HepG2 (cell line): Measurements from ENCODE around the gene DNAJB2. TPM values are rescaled to one million over a fixed set of nuclear protein-coding genes. Genes with fewer than 3 reads are reported as not detected.

ENCODE experiments used
- AKAP8 ChIP-seq: sonication (generic); formaldehyde crosslinking; IDR thresholded peaks from 2 replicates; pipeline ENCODE4 v1.5.1; 2020; ENCODE audit warnings: mild to moderate bottlenecking, missing genetic modification reagents
- ATF7 ChIP-seq, 2 experiments: fragments of 450-650 bp in 1 of 2; sonication (generic) in 1 of 2; formaldehyde crosslinking in 1 of 2; IDR thresholded peaks; 2 replicates each; pipeline versions ENCODE4 v1.4.0 to v1.6.1; 2016 to 2020; ENCODE audit warnings: antibody characterized with exemption in 1 of 2, mild to moderate bottlenecking in 1 of 2, missing genetic modification reagents in 1 of 2
- EP300 ChIP-seq, 3 experiments: sonication (generic) in 1 of 3; formaldehyde crosslinking in 1 of 3; IDR thresholded peaks; 2 replicates each; pipeline versions ENCODE4 v1.5.1 to v1.6.1; 2011 to 2020; ENCODE audit warnings: low read depth in 2 of 3, low read length in 2 of 3, borderline replicate concordance in 1 of 3, improper control_type of control experiment in 1 of 3, mild to moderate bottlenecking in 1 of 3, missing genetic modification reagents in 1 of 3, moderate library complexity in 1 of 3
- HOXA5 ChIP-seq: sonication (generic); formaldehyde crosslinking; IDR thresholded peaks from 2 replicates; pipeline ENCODE4 v1.4.0; 2020; ENCODE audit warnings: missing genetic modification reagents
- HOXD1 ChIP-seq: sonication (generic); formaldehyde crosslinking; IDR thresholded peaks from 2 replicates; pipeline ENCODE4 v1.5.0; 2020; ENCODE audit warnings: missing genetic modification reagents
- JUND ChIP-seq: sonication (generic); formaldehyde crosslinking; IDR thresholded peaks from 2 replicates; pipeline ENCODE4 v1.8.0; 2022; ENCODE audit warnings: mild to moderate bottlenecking, missing genetic modification reagents
- NFIC ChIP-seq: IDR thresholded peaks from 2 replicates; pipeline ENCODE4 v1.6.1; 2012; ENCODE audit warnings: mild to moderate bottlenecking, low read length, inconsistent platforms
- NR2F1 ChIP-seq, 2 experiments: fragments of 450-650 bp in 1 of 2; formaldehyde crosslinking in 1 of 2; IDR thresholded peaks; 2 replicates each; pipeline versions ENCODE4 v1.5.0 to v1.6.1; 2016 to 2020; ENCODE audit warnings: mild to moderate bottlenecking in 1 of 2, missing compliant biosample characterization in 1 of 2, missing genetic modification reagents in 1 of 2, moderate library complexity in 1 of 2
- PCBP1 ChIP-seq: fragments of 200-400 bp; formaldehyde crosslinking; IDR thresholded peaks from 2 replicates; pipeline ENCODE4 v1.6.1; 2017; ENCODE audit warnings: mild to moderate bottlenecking, low read depth, low read length, borderline replicate concordance
- RFX1 ChIP-seq: fragments of 450-650 bp; IDR thresholded peaks from 2 replicates; pipeline ENCODE4 v1.6.1; 2017
- SRSF4 ChIP-seq: fragments of 200-400 bp; formaldehyde crosslinking; IDR thresholded peaks from one replicate; pipeline ENCODE4 v1.6.1; 2018; ENCODE audit warnings: mild to moderate bottlenecking, low read depth, low read length, moderate library complexity; ENCODE audit not compliant: poor library complexity, severe bottlenecking
- YEATS2 ChIP-seq: sonication (generic); formaldehyde crosslinking; IDR thresholded peaks from 2 replicates; pipeline ENCODE4 v1.4.0; 2020; ENCODE audit warnings: missing genetic modification reagents, borderline replicate concordance
- ZNF207 ChIP-seq: fragments of 450-650 bp; IDR thresholded peaks from 2 replicates; pipeline ENCODE4 v1.6.1; 2016; ENCODE audit warnings: antibody characterized with exemption, borderline replicate concordance
- ZNF251 ChIP-seq: sonication (generic); formaldehyde crosslinking; IDR thresholded peaks from 2 replicates; pipeline ENCODE4 v1.9.0; 2021; ENCODE audit warnings: mild to moderate bottlenecking, missing genetic modification reagents
- ZNF260 ChIP-seq: sonication (generic); formaldehyde crosslinking; IDR thresholded peaks from 2 replicates; pipeline ENCODE4 v1.4.0; 2020; ENCODE audit warnings: missing genetic modification reagents, low read depth, mild to moderate bottlenecking, borderline replicate concordance
- ZNF367 ChIP-seq: sonication (generic); formaldehyde crosslinking; IDR thresholded peaks from 2 replicates; pipeline ENCODE4 v1.4.0; 2020; ENCODE audit warnings: missing genetic modification reagents, borderline replicate concordance
- ZNF549 ChIP-seq: sonication (generic); formaldehyde crosslinking; IDR thresholded peaks from 2 replicates; pipeline ENCODE4 v1.5.0; 2020; ENCODE audit warnings: missing genetic modification reagents
- ZNF563 ChIP-seq: sonication (generic); formaldehyde crosslinking; IDR thresholded peaks from 2 replicates; pipeline ENCODE4 v1.8.0; 2022; ENCODE audit warnings: mild to moderate bottlenecking, moderate library complexity, missing genetic modification reagents
- ZNF589 ChIP-seq: sonication (generic); formaldehyde crosslinking; conservative IDR thresholded peaks from 2 replicates; pipeline ENCODE4 v1.8.0; 2022; ENCODE audit warnings: mild to moderate bottlenecking, moderate library complexity, missing genetic modification reagents
- ZNF629 ChIP-seq: sonication (generic); formaldehyde crosslinking; conservative IDR thresholded peaks from 2 replicates; pipeline ENCODE4 v1.5.0; 2020; ENCODE audit warnings: missing genetic modification reagents
- ZNF879 ChIP-seq: sonication (generic); formaldehyde crosslinking; IDR thresholded peaks from 2 replicates; pipeline ENCODE4 v1.8.1; 2023; ENCODE audit warnings: missing genetic modification reagents
- ZSCAN20 ChIP-seq: sonication (generic); formaldehyde crosslinking; IDR thresholded peaks from 2 replicates; pipeline ENCODE4 v1.4.0; 2020; ENCODE audit warnings: missing genetic modification reagents, mild to moderate bottlenecking, borderline replicate concordance
- polyA plus RNA-seq, 8 experiments: library from polyadenylated mRNA; depleted of rRNA in 3 of 8; stranded (reverse) in 7 of 8; unstranded in 1 of 8; fragments of >200 nt; fragmentation: Illumina TruSeq in 4 of 8; extraction: Trizol in 4 of 8; gene quantifications; 2 replicates each; pipeline versions ENCODE4 v1.2.1 to v1.2.3, GENCODE V29; 2011 to 2016; ENCODE audit warnings: low read depth in 4 of 8, missing spikeins in 1 of 8, mixed read lengths in 1 of 8; ENCODE audit not compliant: insufficient read depth in 1 of 8
- total RNA-seq, 5 experiments: library from RNA; depleted of rRNA; stranded (reverse); fragments of >200 nt; fragmentation: Illumina TruSeq; extraction: Trizol; gene quantifications; 2 replicates each; pipeline ENCODE4 v1.2.3, GENCODE V29; 2016; ENCODE audit warnings: low read depth in 1 of 5
- TF ChIP-seq, protein P1 (sequence below): sonication (generic); formaldehyde crosslinking; conservative IDR thresholded peaks from 2 replicates; pipeline ENCODE4 v1.5.0; 2020; ENCODE audit warnings: missing genetic modification reagents
- TF ChIP-seq, protein P2 (sequence below): sonication (generic); formaldehyde crosslinking; IDR thresholded peaks from 2 replicates; pipeline ENCODE4 v1.5.0; 2020; ENCODE audit warnings: missing genetic modification reagents
- TF ChIP-seq, protein P3 (sequence below): sonication (generic); formaldehyde crosslinking; IDR thresholded peaks from 2 replicates; pipeline ENCODE4 v1.9.0; 2022; ENCODE audit warnings: low read depth, missing genetic modification reagents

DNAJB2 gene
- total and polyA plus RNA-seq, 2 of the 13 experiments (the other 11 are each of a cell fraction or from before 2014, with no cell fraction given), result 21.3 to 31.1 TPM

DNA sequence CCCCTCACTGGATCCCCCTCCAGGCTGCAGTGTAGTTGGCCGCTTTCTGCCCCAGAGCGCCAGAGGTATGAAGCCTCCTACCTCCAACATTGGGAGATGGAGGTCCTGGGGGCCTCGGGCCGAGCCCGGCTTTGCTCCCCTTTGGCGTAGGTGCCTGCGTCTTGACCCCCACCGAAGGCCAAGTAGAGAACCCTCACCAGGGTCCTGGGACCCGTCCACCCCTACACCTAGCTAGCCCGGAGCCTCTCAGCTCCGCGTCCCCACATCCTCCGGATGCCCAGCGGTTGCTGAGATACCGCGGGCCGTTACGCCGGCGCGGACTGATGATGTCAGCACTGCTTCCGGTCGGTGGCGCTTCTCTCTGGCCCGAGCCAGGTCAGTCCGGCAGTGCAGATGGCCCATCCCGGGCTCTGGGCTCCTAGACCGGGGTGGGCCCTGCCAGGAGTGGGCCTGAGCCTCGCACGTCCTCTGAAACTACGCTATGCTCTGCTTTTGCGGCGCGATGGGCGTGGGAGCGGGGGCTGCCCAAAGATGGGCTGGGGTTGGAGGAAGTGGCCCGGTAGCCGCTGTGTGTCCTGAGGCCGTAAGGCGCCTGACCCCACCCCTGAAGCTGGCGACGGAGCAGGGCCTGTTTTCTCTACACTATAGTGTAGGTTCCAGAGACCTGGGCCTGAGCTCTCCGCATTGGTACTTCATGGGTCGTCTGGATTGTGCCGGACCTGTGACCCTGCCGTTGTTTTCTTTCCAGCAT is 33.8 kb upstream of the DNAJB2 start, which contains the start of the genes GLB1L and STK16 (continued):
- TF ChIP-seq, protein P1, sequence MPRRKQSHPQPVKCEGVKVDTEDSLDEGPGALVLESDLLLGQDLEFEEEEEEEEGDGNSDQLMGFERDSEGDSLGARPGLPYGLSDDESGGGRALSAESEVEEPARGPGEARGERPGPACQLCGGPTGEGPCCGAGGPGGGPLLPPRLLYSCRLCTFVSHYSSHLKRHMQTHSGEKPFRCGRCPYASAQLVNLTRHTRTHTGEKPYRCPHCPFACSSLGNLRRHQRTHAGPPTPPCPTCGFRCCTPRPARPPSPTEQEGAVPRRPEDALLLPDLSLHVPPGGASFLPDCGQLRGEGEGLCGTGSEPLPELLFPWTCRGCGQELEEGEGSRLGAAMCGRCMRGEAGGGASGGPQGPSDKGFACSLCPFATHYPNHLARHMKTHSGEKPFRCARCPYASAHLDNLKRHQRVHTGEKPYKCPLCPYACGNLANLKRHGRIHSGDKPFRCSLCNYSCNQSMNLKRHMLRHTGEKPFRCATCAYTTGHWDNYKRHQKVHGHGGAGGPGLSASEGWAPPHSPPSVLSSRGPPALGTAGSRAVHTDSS (CRISPR knock-in tag), result no peak
- TF ChIP-seq NFIC (no peak), ZNF367 (CRISPR knock-in tag) (peak; percentile 60; the same call in 1 of the 2 replicates), HOXA5 (CRISPR knock-in tag) (peak; percentile 60; the same call in 1 of the 2 replicates), EP300 (IDR thresholded peaks at IDR 0.05; ENCODE audit: low read depth in 2 of 2, low read length in 2 of 2) (no peak), EP300 (CRISPR knock-in tag; IDR thresholded peaks at IDR 0.05; ENCODE audit: borderline replicate concordance) (no peak), ZNF589 (CRISPR knock-in tag) (no peak), YEATS2 (CRISPR knock-in tag) (peak; percentile 96), ATF7 (IDR thresholded peaks at IDR 0.05) (no peak), ATF7 (CRISPR knock-in tag; IDR thresholded peaks at IDR 0.05) (peak; percentile 75; the same call in 1 of the 2 replicates), ZNF879 (CRISPR knock-in tag) (no peak), RFX1 (peak; percentile 81), PCBP1 (peak; percentile 82; the same call in 1 of the 2 replicates), JUND (CRISPR knock-in tag) (peak; percentile 71; the same call in 1 of the 2 replicates), NR2F1 (CRISPR knock-in tag; IDR thresholded peaks at IDR 0.05) (no peak), HOXD1 (CRISPR knock-in tag) (peak; percentile 92), ZNF207 (no peak), ZNF260 (no peak), ZNF251 (no peak), ZNF629 (CRISPR knock-in tag) (0 out of 2 replicates have a peak, but pooled peaks have one; percentile 25), SRSF4 (peak; percentile 73), ZSCAN20 (CRISPR knock-in tag) (peak; percentile 90), AKAP8 (CRISPR knock-in tag) (0 out of 2 replicates have a peak, but pooled peaks have one; percentile 44), ZNF563 (CRISPR knock-in tag) (peak; percentile 89; the same call in 1 of the 2 replicates), ZNF549 (no peak)
- TF ChIP-seq, protein P2, sequence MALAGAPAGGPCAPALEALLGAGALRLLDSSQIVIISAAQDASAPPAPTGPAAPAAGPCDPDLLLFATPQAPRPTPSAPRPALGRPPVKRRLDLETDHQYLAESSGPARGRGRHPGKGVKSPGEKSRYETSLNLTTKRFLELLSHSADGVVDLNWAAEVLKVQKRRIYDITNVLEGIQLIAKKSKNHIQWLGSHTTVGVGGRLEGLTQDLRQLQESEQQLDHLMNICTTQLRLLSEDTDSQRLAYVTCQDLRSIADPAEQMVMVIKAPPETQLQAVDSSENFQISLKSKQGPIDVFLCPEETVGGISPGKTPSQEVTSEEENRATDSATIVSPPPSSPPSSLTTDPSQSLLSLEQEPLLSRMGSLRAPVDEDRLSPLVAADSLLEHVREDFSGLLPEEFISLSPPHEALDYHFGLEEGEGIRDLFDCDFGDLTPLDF, result no peak; the same call in 1 of the 2 replicates
- TF ChIP-seq, protein P3, sequence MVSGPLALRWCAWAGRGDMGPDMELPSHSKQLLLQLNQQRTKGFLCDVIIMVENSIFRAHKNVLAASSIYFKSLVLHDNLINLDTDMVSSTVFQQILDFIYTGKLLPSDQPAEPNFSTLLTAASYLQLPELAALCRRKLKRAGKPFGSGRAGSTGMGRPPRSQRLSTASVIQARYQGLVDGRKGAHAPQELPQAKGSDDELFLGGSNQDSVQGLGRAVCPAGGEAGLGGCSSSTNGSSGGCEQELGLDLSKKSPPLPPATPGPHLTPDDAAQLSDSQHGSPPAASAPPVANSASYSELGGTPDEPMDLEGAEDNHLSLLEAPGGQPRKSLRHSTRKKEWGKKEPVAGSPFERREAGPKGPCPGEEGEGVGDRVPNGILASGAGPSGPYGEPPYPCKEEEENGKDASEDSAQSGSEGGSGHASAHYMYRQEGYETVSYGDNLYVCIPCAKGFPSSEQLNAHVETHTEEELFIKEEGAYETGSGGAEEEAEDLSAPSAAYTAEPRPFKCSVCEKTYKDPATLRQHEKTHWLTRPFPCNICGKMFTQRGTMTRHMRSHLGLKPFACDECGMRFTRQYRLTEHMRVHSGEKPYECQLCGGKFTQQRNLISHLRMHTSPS (CRISPR knock-in tag), result peak; percentile 85; the same call in 1 of the 2 replicates
